ENCODE results near the gene LPP. TPM values are rescaled to one million over a fixed set of nuclear protein-coding genes. Genes with fewer than 3 reads are reported as not detected.

Gene LPP
- total and polyA plus RNA-seq, 2 of the 13 experiments (the other 11 are each of a cell fraction or from before 2014, with no cell fraction given): 19.2 to 29.9 TPM

- no peak for TF ChIP-seq ZNF446 (CRISPR knock-in tag; IDR thresholded peaks at IDR 0.05)
- no peak for TF ChIP-seq SOX5 (CRISPR knock-in tag; IDR thresholded peaks at IDR 0.05; ENCODE audit: borderline replicate concordance)
- TF ChIP-seq ZNF766 (CRISPR knock-in tag; IDR thresholded peaks at IDR 0.05; ENCODE audit: borderline replicate concordance): no peak
These were observed 518.9 kb downstream of the LPP start (continued) for GRCh38 chr3:188672840-188673239.

- Histone ChIP-seq H3K4me3 (replicated peaks in 1 of 3; ENCODE audit: insufficient read depth in 1 of 3, low read depth in 2 of 3, low read length in 3 of 3) (no peak overlapping the region), H4K20me1 (ENCODE audit: insufficient read depth, low read length) (no peaks in the 10 kb centered on the region), H3K36me3 (replicated peaks in 1 of 2; ENCODE audit: control insufficient read depth in 1 of 2, insufficient read depth in 2 of 2, low read length in 2 of 2) (no peaks in the 10 kb centered on the region), H3K4me1 (ENCODE audit: insufficient read depth, low read length) (peaks cover 24% of the 10 kb centered on the region), H3K9me3 (ENCODE audit: low read length) (no peaks in the 10 kb centered on the region), H3K9ac (ENCODE audit: insufficient read depth, low read depth, low read length) (no peak overlapping the region), H3K27ac (ENCODE audit: extremely low read length, insufficient read depth, low read length) (no peak overlapping the region), H3K79me2 (ENCODE audit: insufficient read depth, low read length) (no peaks in the 10 kb centered on the region), H2AFZ (ENCODE audit: low read length) (no peak overlapping the region), H3K27me3 (ENCODE audit: control insufficient read depth in 1 of 2, insufficient read depth in 2 of 2, low read length in 2 of 2) (no peaks in the 10 kb centered on the region), H3K4me2 (ENCODE audit: low read depth, low read length) (no peak overlapping the region)
- ChIA-PET CTCF (ENCODE audit: low intra/inter-chr PET ratio, low total read pairs) (no interaction called here), POLR2A (interaction anchor here (1.6 kb wide), 1 partner anchor 72 kb away, joined by 6 read pairs; no protein-coding TSS in a partner anchor)
- ATAC-seq (no peak), DNase-seq (ENCODE audit: low spot score) (no peak), FAIRE-seq (no peak)
- BruUV-seq (replicated peaks): no TSS peak
- intact Hi-C loops (cut with micrococcal nuclease; ENCODE audit: unreplicated experiment) (no loop called here), in situ Hi-C loops (cut with HindIII; ENCODE audit: extremely low pct_ligation_motif_present, low pct_unique_long_range_greater_than_20kb) (no loop called here)
- WGBS (ENCODE audit: low lambda C conversion rate): 100% methylated on average over 1 of the region's 1 CpG
- TF ChIP-seq MAFK (conservative IDR thresholded peaks at IDR 0.05 in 1 of 2, IDR thresholded peaks at IDR 0.05 in 1 of 2; ENCODE audit: low read length in 2 of 2) (0 out of 4 replicates have a peak, but pooled peaks of 1 of the 2 experiments have one; percentile 25), ZFP41 (CRISPR knock-in tag; IDR thresholded peaks at IDR 0.05; ENCODE audit: borderline replicate concordance) (no peak), RFX3 (CRISPR knock-in tag; IDR thresholded peaks at IDR 0.05) (no peak), CEBPB (IDR thresholded peaks at IDR 0.05; ENCODE audit: borderline replicate concordance, low read depth, low read length) (peak; percentile 26; the same call in 1 of the 2 replicates), GATAD2A (CRISPR knock-in tag; IDR thresholded peaks at IDR 0.05) (peak; percentile 21; the same call in 1 of the 2 replicates), ZNF235 (CRISPR knock-in tag; IDR thresholded peaks at IDR 0.05; ENCODE audit: borderline replicate concordance) (no peak), SP4 (CRISPR knock-in tag; IDR thresholded peaks at IDR 0.05) (no peak), SNAI1 (CRISPR knock-in tag; IDR thresholded peaks at IDR 0.05; ENCODE audit: borderline replicate concordance) (no peak), AGO2 (optimal IDR thresholded peaks at IDR 0.05; ENCODE audit: low read depth, low read length) (no peak), ZFP36L2 (CRISPR knock-in tag; IDR thresholded peaks at IDR 0.05) (no peak), ZNF407 (CRISPR knock-in tag; IDR thresholded peaks at IDR 0.05; ENCODE audit: not compliant biosample characterization) (no peak), BORCS8-MEF2B (CRISPR knock-in tag; IDR thresholded peaks at IDR 0.05) (no peak)
These were observed 519.8 kb downstream of the LPP start for GRCh38 chr3:188673646-188674186.
